ENCODE results near the gene WNT3.

- TF ChIP-seq HDGF (IDR thresholded peaks at IDR 0.05; ENCODE audit: borderline replicate concordance) (no peak), FOXM1 (IDR thresholded peaks at IDR 0.05; ENCODE audit: borderline replicate concordance) (no peak), ZNF384 (IDR thresholded peaks at IDR 0.05) (no peak), ELF4 (IDR thresholded peaks at IDR 0.05) (no peak), BHLHE40 (IDR thresholded peaks at IDR 0.05; ENCODE audit: borderline replicate concordance) (no peak), L3MBTL2 (conservative IDR thresholded peaks at IDR 0.05) (no peak), SP1 (IDR thresholded peaks at IDR 0.05) (no peak), PKNOX1 (IDR thresholded peaks at IDR 0.05) (no peak), NFRKB (IDR thresholded peaks at IDR 0.05) (no peak), TARDBP (IDR thresholded peaks at IDR 0.05) (no peak), LEF1 (IDR thresholded peaks at IDR 0.05; ENCODE audit: borderline replicate concordance) (no peak), SUZ12 (IDR thresholded peaks at IDR 0.05) (no peak), FOXK2 (IDR thresholded peaks at IDR 0.05) (no peak), FOXA1 (IDR thresholded peaks at IDR 0.05) (no peak)
Measured at GRCh38 chr17:46790216-46790615, 28.3 kb downstream of the WNT3 start.

Measured in HEK293T (cell line).